T-helper 1 cell treated with Interleukin-12 subunit alpha and Interleukin-12 subunit beta and Interleukin-4 antibody, amounts not matched to agents 30 μg/mL and 1 μg/mL, for 36 hours (primary cell): ENCODE results near the gene ABCC1.
A peak's percentile ranks its signal among the peaks of the same experiment; 100 is the strongest.
"Not testable (repeated sequence)": the region's sequence is repeated elsewhere in the genome, so short reads cannot be mapped to it uniquely, and the experiment has no call there.

Experiments
- H3K27ac Mint-ChIP-seq: one replicate; pipeline ENCODE4 v1.8.0; 2021; ENCODE audit warnings: mild to moderate bottlenecking, mixed read lengths
- H3K27me3 Mint-ChIP-seq: one replicate; pipeline ENCODE4 v1.8.0; 2021; ENCODE audit warnings: low read depth, mixed read lengths
- H3K36me3 Mint-ChIP-seq: one replicate; pipeline ENCODE4 v1.8.0; 2021; ENCODE audit warnings: low read depth, mixed read lengths
- H3K4me1 Mint-ChIP-seq: one replicate; pipeline ENCODE4 v1.8.0; 2021; ENCODE audit warnings: low read depth, mixed read lengths
- H3K4me3 Mint-ChIP-seq: one replicate; pipeline ENCODE4 v1.8.0; 2021; ENCODE audit warnings: mild to moderate bottlenecking, moderate library complexity, mixed read lengths
- H3K9me3 Mint-ChIP-seq: one replicate; pipeline ENCODE4 v1.8.0; 2021; ENCODE audit warnings: mixed read lengths

The ABCC1 gene

GRCh38 chr16:15949210-15950160 lies at the start of gene ABCC1:
Gene ABCC1, plus strand, starts transcription at chr16:15949616. Its CDS starts 136 bp downstream, at chr16:15949752.
- Mint-ChIP-seq H3K4me1 (peaks cover 41% of the 10 kb centered on the region), H3K9me3 (no peaks in the 10 kb centered on the region), H3K27me3 (no peaks in the 10 kb centered on the region), H3K4me3 (peak within 1 kb of the TSS; percentile 98), H3K27ac (peak within 1 kb of the TSS; percentile 95), H3K36me3 (peaks cover 13% of the 10 kb centered on the region)

- no peak overlapping the region for H3K4me3 Mint-ChIP-seq
- peaks cover 32% of the 10 kb centered on the region for H3K4me1 Mint-ChIP-seq
- no peaks in the 10 kb centered on the region for H3K9me3 Mint-ChIP-seq
- no peak overlapping the region for H3K27ac Mint-ChIP-seq
- H3K36me3 Mint-ChIP-seq = peaks cover 2% of the 10 kb centered on the region
- peaks cover 3% of the 10 kb centered on the region for H3K27me3 Mint-ChIP-seq
Measured at GRCh38 chr16:15900357-15900756, 49.1 kb upstream of the ABCC1 start.

GRCh38 chr16:15900901-15901500 lies 48.4 kb upstream of the ABCC1 start:
- H3K27ac Mint-ChIP-seq = no peak overlapping the region
- H3K4me1 Mint-ChIP-seq = peaks cover 32% of the 10 kb centered on the region
- H3K36me3 Mint-ChIP-seq = peaks cover 2% of the 10 kb centered on the region
- H3K27me3 Mint-ChIP-seq = peaks cover 3% of the 10 kb centered on the region
- H3K4me3 Mint-ChIP-seq = no peak overlapping the region
- H3K9me3 Mint-ChIP-seq = no peaks in the 10 kb centered on the region

DNA sequence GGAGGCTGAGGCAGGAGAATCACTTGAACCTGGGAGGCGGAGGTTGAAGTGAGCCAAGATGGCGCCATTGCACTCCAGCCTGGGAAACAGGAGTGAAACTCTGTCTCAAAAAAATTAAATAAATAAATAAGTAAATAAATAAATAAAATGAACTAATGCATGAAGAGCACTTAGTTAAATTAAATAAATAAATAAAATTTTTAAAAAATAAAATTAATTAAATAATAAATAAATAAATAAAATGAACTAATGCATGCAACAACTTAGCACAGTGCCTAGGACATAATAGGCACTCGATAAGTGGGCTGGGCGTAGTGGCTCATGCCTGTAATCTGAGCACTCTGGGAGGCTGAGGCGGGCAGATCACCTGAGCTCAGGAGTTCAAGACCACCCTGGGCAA lies 45.5 kb upstream of the ABCC1 start:
- H3K4me1 Mint-ChIP-seq = peaks cover 16% of the 10 kb centered on the region
- no peaks in the 10 kb centered on the region for H3K9me3 Mint-ChIP-seq
- H3K4me3 Mint-ChIP-seq = no peak overlapping the region
- peaks cover 3% of the 10 kb centered on the region for H3K27me3 Mint-ChIP-seq
- no peak overlapping the region for H3K27ac Mint-ChIP-seq
- H3K36me3 Mint-ChIP-seq = no peaks in the 10 kb centered on the region

DNA sequence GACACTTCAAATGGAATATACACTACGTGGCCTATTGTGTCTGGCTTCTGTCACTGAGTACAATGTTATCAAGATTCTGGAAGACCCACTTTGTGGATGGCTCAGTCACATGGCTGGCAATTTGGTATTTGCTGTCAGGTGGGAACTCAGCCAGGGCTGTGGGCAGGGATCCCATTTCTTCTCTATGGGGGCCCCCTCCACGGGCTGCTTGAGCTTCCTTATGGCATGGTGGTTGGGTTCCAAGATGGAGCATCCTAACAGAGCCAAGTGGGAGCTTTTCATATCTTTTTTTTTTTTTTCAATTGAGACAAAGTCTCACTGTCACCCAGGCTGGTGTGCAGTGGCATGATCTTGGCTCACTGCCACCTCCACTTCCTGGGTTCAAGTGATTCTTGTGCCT lies 43.0 kb upstream of the ABCC1 start:
- Mint-ChIP-seq H3K9me3 (no peaks in the 10 kb centered on the region), H3K4me1 (peaks cover 9% of the 10 kb centered on the region), H3K27ac (no peak overlapping the region), H3K27me3 (peaks cover 3% of the 10 kb centered on the region), H3K36me3 (peaks cover 3% of the 10 kb centered on the region), H3K4me3 (no peak overlapping the region)

DNA sequence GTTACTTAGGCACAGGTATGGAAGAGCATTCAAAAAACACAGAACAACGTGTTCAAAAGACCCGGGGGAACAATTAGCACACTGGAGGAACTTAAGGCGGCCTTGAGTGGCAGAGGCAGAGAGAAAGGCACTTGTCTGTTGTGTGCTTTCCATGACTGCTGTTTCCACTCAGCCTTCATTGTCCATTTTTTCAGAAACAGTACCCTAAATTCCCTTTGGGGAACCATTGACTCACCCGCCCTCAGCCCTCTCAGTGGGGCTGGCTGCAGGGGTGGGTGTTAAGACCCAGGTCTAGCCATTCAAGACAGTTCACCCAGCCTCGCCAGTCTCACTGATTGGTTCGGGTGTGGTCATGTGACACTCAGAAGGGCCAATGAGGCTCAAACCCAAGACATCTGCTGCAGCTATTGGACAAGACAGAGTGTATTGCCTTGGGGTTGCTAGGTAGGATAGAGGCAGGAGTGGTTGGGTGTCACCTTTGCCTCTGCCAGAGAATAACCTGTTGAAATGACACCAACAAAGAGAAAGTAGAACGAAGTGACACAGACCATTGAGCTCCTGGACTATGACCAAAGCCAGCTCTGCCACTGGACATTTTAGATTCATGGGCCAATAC lies 41.4 kb upstream of the ABCC1 start:
- Mint-ChIP-seq H3K27me3 (peaks cover 3% of the 10 kb centered on the region), H3K36me3 (peaks cover 6% of the 10 kb centered on the region), H3K4me3 (no peak overlapping the region), H3K27ac (no peak overlapping the region), H3K9me3 (no peaks in the 10 kb centered on the region), H3K4me1 (peaks cover 14% of the 10 kb centered on the region)

GRCh38 chr16:15911198-15911597 lies 38.2 kb upstream of the ABCC1 start:
- Mint-ChIP-seq H3K36me3 (peaks cover 6% of the 10 kb centered on the region), H3K4me1 (peaks cover 18% of the 10 kb centered on the region), H3K4me3 (peak overlapping the region; percentile 13), H3K27ac (peak overlapping the region; percentile 3), H3K27me3 (no peaks in the 10 kb centered on the region), H3K9me3 (peaks cover 8% of the 10 kb centered on the region)

DNA sequence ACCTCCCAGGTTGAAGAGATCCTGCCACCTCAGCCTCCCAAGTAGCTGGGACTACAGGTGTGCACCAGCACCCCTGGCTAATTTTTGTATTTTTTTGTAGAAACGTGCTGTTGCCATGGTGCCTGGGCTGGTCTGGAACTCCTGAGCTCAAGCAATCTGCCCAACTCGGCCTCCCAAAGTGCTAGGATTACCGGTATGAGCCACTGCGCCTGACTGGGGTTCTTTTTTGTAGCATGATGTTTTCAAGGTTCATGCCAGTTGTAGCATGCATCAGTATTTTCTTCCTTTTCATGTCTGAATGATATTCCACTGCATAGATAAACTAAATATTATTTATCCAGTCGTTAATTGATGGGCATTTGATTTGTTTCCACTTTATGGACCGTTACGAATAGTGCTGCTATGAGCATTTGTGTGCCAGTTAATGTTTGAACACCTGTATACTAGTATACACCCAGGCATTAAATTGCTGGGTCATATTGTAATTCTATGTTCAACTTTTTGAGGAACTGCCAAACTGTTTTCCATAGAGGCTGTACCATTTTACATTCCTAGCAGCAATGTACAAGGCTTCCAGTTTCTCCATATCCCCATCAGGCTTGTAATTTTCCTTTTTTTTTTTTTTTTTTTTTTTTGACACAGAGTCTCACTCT lies 36.2 kb upstream of the ABCC1 start:
- H3K4me1 Mint-ChIP-seq = peaks cover 16% of the 10 kb centered on the region
- no peaks in the 10 kb centered on the region for H3K27me3 Mint-ChIP-seq
- peaks cover 6% of the 10 kb centered on the region for H3K36me3 Mint-ChIP-seq
- H3K4me3 Mint-ChIP-seq = peak overlapping the region; percentile 64
- peaks cover 8% of the 10 kb centered on the region for H3K9me3 Mint-ChIP-seq
- peak overlapping the region; percentile 77 for H3K27ac Mint-ChIP-seq

- Mint-ChIP-seq H3K27me3 (no peaks in the 10 kb centered on the region), H3K4me1 (peaks cover 16% of the 10 kb centered on the region), H3K27ac (no peak overlapping the region), H3K4me3 (no peak overlapping the region), H3K9me3 (peaks cover 8% of the 10 kb centered on the region), H3K36me3 (peaks cover 6% of the 10 kb centered on the region)
Measured at GRCh38 chr16:15915555-15916081, 33.8 kb upstream of the ABCC1 start.

DNA sequence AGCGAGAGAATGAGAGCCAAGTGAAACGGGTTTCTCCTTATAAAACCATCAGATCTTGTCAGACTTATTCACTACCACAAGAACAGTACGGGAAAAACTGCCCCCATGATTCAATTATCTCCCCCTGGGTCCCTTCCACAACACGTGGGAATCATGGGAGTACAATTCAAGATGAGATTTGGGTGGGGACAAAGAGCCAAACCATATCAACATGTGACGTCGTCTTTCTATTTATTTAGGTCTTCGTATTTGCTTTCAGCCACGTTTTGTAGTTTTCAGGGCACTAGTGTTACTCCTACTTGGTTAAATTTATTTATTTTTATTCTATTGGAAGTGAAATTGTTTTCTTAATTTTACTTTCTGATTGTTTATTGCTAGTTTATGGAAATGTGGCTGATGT lies 33.1 kb upstream of the ABCC1 start:
- peaks cover 13% of the 10 kb centered on the region for H3K4me1 Mint-ChIP-seq

DNA sequence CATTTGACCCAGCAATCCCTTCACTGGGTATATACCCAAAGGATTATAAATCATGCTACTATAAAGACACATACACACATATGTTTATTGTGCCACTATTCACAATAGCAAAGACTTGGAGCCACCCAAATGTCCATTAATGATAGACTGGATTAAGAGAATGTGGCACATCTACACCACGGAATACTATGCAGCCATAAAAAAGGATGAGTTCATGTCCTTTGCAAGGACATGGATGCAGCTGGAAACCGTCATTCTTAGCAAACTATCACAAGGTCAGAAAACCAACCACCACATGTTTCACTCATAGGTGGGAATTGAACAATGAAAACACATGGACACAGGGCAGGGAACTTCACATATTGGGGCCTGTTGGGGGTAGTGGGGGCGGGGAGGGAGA lies 31.1 kb upstream of the ABCC1 start:
- H3K9me3 Mint-ChIP-seq, H3K4me1 Mint-ChIP-seq, H3K27ac Mint-ChIP-seq, H3K27me3 Mint-ChIP-seq, H3K4me3 Mint-ChIP-seq, H3K36me3 Mint-ChIP-seq: not testable (repeated sequence)

More for the DNA sequence above, 33.1 kb upstream of the ABCC1 start:
- no peak overlapping the region for H3K4me3 Mint-ChIP-seq
- no peaks in the 10 kb centered on the region for H3K27me3 Mint-ChIP-seq
- H3K9me3 Mint-ChIP-seq = peaks cover 8% of the 10 kb centered on the region
- H3K27ac Mint-ChIP-seq = no peak overlapping the region
- peaks cover 3% of the 10 kb centered on the region for H3K36me3 Mint-ChIP-seq

DNA sequence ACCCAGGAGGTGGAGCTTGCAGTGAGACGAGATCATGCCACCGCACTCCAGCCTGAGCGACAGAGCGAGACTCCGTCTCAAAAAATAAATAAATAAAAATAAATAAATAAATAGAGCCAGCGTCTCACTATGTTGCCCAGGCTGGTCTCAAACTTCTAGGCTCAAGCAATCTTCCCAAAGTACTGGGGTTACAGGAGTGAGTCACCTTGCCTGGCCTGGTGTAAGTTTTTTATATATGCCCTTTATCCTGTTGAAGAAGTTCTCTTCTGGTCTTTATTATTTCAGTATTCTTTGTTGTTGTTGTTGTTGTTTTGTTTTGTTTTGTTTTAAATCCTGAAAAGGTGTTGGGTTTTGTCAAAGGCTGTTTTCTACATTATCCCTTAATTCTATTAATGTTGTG lies 30.1 kb upstream of the ABCC1 start:
- Mint-ChIP-seq H3K36me3 (no peaks in the 10 kb centered on the region), H3K27ac (no peak overlapping the region), H3K4me3 (no peak overlapping the region), H3K27me3 (no peaks in the 10 kb centered on the region), H3K4me1 (no peaks in the 10 kb centered on the region), H3K9me3 (peaks cover 8% of the 10 kb centered on the region)

DNA sequence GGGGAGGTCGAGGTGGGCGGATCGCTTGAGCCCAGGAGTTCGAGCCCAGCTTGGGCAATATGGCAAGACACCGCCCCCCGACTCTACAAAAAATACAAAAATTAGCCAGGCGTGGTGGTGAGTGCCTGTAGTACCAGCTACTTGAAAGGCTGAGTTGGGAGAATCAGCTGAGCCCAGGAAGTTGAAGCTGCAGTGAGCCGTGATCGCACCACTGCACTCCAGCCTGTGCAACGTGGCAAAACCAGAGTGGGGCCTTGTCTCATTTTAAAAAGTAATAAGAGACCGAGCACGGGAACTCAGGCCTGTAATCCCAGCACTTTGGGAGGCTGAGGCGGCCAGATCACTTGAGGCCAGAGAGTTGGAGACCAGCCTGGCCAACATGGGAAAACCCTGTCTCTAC lies 24.4 kb upstream of the ABCC1 start:
- Mint-ChIP-seq H3K4me3 (no peak overlapping the region), H3K36me3 (no peaks in the 10 kb centered on the region), H3K27me3 (no peaks in the 10 kb centered on the region), H3K9me3 (no peaks in the 10 kb centered on the region), H3K27ac (no peak overlapping the region), H3K4me1 (no peaks in the 10 kb centered on the region)

DNA sequence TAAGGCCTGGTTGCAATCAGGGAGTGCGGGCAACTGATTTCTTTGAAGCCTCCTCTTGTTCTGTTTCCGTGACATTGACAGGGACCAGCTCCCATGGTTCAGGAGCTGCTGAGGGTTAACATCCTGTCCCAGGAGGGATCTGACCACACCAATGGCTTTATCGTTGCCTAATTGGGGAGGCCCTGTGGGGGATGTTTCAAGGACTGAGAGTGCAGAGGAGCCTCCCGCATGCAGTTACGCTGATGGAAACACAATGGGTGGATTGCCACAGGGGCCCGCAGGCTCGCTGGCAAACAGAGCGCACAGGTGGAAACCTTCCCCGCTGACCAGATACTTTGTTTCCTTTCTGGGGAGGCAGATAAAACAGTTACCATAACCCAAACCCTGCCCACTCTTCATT lies 23.8 kb upstream of the ABCC1 start:
- Mint-ChIP-seq H3K27ac (no peak overlapping the region), H3K4me3 (no peak overlapping the region), H3K4me1 (no peaks in the 10 kb centered on the region), H3K9me3 (no peaks in the 10 kb centered on the region), H3K27me3 (no peaks in the 10 kb centered on the region), H3K36me3 (no peaks in the 10 kb centered on the region)
